NB4 (cell line): ENCODE data around the gene LAMB2.

ENCODE experiments used
- CTCF ChIP-seq: IDR thresholded peaks from one replicate; pipeline ENCODE4 v1.5.1; 2012; ENCODE audit warnings: low read depth, low read length
- MAX ChIP-seq: IDR thresholded peaks from 2 replicates; pipeline ENCODE4 v1.6.1; 2011; ENCODE audit warnings: low read depth, low read length
- POLR2A ChIP-seq: IDR thresholded peaks from 2 replicates; pipeline ENCODE4 v1.6.1; 2011; ENCODE audit warnings: mild to moderate bottlenecking; ENCODE audit not compliant: insufficient read length; ENCODE audit errors: extremely low read depth

- TF ChIP-seq CTCF (no peak), MAX (no peak), POLR2A (no peak)
Measured at GRCh38 chr3:49100046-49100615, 32.7 kb downstream of the LAMB2 start.
